ENCODE results near the gene LSAMP.

DNA sequence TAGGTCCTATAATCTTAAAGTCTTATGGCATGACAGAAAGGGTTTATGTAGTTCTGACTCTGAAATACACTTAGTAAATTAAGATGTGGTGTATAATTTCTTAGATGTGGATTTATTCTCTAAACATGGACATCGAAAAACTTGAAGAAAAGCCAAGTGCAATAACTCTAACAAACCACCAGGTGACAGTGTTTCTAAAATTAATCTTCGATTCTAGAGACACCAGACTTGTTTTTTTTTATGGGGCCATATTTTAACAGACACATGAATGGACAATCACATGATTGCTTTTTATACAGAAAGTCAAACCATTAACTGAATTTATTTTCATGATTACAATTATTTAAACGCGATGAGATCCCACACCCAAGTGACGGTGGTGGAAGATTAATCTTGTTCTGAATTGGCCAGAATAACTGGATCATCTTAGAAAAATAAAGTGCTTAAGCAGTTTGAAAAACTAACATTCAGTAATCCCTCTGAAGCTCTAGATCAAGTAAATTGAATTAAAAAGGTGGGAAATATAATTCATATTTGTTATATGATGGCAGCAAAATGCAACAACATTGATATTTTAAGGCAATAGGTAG lies 305.1 kb downstream of the LSAMP start:
- no peak for TF ChIP-seq EZH2phosphoT487 (conservative IDR thresholded peaks at IDR 0.05; ENCODE audit: low read length)
- TF ChIP-seq, protein P1, sequence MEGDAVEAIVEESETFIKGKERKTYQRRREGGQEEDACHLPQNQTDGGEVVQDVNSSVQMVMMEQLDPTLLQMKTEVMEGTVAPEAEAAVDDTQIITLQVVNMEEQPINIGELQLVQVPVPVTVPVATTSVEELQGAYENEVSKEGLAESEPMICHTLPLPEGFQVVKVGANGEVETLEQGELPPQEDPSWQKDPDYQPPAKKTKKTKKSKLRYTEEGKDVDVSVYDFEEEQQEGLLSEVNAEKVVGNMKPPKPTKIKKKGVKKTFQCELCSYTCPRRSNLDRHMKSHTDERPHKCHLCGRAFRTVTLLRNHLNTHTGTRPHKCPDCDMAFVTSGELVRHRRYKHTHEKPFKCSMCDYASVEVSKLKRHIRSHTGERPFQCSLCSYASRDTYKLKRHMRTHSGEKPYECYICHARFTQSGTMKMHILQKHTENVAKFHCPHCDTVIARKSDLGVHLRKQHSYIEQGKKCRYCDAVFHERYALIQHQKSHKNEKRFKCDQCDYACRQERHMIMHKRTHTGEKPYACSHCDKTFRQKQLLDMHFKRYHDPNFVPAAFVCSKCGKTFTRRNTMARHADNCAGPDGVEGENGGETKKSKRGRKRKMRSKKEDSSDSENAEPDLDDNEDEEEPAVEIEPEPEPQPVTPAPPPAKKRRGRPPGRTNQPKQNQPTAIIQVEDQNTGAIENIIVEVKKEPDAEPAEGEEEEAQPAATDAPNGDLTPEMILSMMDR (IDR thresholded peaks at IDR 0.05; ENCODE audit: insufficient read depth, low read length, poor library complexity, severe bottlenecking): peak; percentile 55
